GM12891 (cell line): ENCODE results near the gene CCDC69.

Experiments
- DNase-seq: peaks from one replicate; pipeline ENCODE4 v3.0.0; 2011; ENCODE audit warnings: low spot score; ENCODE audit not compliant: insufficient read length
- FAIRE-seq: peaks from 2 replicates; lab custom pipeline; 2011; peaks lifted over from hg19 to GRCh38; lab: Jason Lieb, UNC
- PAX5 ChIP-seq: IDR thresholded peaks from 2 replicates; pipeline ENCODE4 v1.6.1; 2011; ENCODE audit warnings: low read length, moderate library complexity, mild to moderate bottlenecking; ENCODE audit not compliant: insufficient read depth, severe bottlenecking
- POLR2A ChIP-seq: IDR thresholded peaks from 2 replicates; pipeline ENCODE4 v1.6.1; 2011; ENCODE audit warnings: low read depth, low read length, control low read depth
- POLR2AphosphoS5 ChIP-seq: IDR thresholded peaks from 2 replicates; pipeline ENCODE4 v1.6.1; 2011; ENCODE audit warnings: low read depth, low read length, control low read depth
- POU2F2 ChIP-seq: IDR thresholded peaks from 2 replicates; pipeline ENCODE4 v1.6.1; 2011; ENCODE audit warnings: low read depth, mild to moderate bottlenecking, control low read depth, low read length, moderate library complexity
- SPI1 ChIP-seq: IDR thresholded peaks from 2 replicates; pipeline ENCODE4 v1.6.1; 2011; ENCODE audit warnings: low read depth, low read length, control low read depth
- TAF1 ChIP-seq: IDR thresholded peaks from 2 replicates; pipeline ENCODE4 v1.6.1; 2011; ENCODE audit warnings: low read depth, low read length, control low read depth

The CCDC69 gene

DNA sequence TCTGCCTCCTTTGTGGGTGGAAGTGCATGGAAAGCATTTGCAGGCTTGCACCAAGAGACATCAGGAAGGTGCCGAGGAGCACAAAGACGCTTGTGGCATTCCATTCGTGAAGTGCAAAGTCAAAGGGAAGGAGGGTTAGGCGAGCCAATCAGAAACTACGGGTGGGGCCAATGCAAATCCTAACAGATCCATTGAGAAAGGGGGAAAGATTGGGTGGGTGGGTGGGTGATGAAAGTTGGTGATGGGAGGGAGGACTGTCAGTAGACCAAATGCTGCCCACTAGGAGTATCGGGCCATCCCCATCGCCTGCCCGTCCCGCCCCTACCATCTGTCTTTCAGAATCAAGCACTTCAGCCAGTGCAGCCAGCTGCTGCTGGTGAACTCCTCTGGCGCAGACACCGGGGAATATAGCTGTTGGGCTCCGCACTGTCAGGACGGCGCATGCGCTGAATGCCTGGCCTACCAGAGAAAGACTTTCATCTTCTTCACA is 49.2 kb downstream of the CCDC69 start:
- no peak for DNase-seq
- no peak for FAIRE-seq

DNA sequence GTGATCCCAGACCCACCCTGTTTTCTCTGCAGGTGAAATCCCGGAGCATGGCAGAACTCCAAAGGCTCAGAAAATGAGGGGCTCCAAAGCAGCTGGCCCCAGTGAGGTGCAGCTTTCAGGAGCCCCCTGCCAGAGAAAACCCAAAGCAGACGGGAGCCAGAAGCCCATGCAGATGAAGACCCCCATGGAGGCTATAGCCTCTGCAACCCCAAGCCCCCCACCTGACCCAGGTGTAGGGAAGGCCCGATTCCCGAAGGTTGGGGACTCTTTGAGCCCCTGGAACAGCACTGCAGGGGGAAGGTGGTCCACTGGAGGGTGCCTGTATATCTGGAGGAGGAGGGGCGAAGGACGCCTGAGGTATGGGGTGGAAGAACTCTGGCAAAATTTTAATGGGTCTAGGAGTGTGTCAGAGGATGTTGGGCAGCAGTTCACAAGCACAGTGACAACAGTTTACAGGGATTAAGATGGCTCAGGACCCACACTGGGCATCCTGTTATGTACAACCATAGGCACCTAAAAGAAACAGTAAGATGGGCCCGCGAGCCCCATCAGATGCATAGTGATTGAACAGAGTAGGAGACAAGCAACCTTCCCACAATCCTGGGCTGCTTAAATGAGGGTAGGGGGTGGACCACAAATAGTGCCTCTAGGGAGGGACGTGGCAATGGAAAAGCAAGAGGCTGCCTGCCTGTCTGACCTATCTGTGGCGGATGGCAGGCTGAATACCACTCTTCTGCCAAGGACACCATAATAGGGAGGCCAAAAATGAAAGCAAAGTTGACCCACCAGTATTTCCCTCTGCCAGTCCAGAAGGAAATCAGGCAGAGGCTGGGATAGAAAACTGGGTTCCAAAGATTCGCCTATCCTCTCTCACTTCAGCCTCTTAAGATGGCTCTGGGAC is 49.9 kb downstream of the CCDC69 start:
- FAIRE-seq (no peak), DNase-seq (no peak)
- TF ChIP-seq SPI1 (no peak), TAF1 (no peak), PAX5 (no peak), POU2F2 (no peak)

More for the DNA sequence above, 49.2 kb downstream of the CCDC69 start:
- TF ChIP-seq POLR2AphosphoS5 (no peak), TAF1 (no peak), PAX5 (no peak), POU2F2 (no peak), SPI1 (no peak), POLR2A (no peak)

DNA sequence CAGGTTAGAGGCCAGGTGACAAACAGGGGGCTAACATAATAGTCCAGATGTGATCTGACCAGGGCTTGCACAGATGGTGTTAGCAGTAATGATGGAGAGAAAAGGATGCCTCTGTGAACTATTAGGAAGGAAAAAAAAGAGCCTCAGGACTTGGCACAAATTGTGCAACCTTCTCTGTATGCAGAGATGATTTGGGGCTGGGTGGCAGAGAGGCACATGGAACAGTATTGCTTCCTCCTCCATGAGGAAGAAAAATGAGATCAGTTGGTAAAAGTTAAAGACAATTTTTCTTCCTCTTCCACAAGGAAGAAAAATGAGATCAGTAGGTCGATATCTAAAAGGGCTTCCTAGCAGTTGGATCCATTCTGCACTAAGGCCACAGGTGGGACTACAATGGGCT is 52.4 kb downstream of the CCDC69 start:
- no peak for DNase-seq
- TF ChIP-seq POLR2A = no peak

DNA sequence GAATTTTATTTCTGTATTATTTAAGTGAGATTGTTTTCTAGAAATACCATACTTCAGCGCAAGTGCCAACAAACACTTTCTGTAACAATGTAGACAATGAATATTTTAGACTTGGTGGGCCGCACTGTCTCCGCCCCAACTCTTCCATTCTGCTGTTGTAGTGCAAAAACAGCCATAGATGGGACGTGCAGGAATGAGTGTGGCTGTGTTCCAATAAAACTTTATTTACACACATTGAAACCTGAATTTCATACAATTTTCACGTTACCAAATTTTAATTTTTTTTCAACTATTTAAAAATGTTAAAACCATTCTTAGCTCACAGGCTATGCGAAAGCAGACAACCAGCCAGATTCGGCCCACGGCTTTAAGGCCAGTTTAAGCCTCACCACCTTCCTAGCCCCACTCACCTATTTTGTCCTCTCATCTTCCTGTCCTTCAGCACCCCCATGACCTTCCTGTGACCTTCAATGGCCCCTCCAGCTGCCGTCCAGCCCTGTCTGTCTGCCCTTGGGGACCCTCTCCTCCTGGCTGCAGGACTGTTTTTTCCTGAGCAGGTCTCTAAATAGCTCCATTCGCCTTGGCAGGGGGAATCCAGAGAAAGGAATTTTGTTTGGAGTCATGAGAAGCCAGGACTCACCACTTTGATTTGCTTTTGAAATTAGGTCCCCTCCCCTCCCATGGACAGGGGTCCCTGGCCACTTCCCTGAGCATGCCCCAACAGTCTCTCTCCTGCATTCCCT is 55.1 kb downstream of the CCDC69 start:
- TF ChIP-seq TAF1 (no peak), POLR2A (no peak), POU2F2 (no peak), PAX5 (no peak), POLR2AphosphoS5 (no peak), SPI1 (no peak)
- no peak for DNase-seq
- no peak for FAIRE-seq

More for the DNA sequence above, 52.4 kb downstream of the CCDC69 start:
- FAIRE-seq = no peak

DNA sequence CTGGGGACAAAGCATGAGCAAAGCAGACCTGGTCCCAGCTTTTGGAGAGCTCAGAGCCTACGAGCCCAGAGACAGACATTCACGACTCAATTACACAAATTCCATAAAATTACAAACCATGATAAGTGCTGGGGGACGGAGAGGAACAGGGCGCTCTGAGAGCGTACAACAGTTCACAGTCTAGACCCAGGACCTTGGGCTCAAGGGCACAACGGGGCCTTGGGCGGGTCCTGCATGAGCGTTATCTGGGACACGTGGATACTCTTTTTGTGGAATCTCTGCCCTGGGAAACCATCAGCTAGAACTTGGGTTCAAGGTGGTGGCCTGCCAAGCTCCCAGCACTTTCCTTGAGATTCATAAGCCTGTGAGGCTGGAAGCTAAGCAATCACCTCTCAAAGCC is 56.9 kb downstream of the CCDC69 start:
- TF ChIP-seq POLR2A (no peak), POLR2AphosphoS5 (no peak), SPI1 (no peak), POU2F2 (no peak)
- FAIRE-seq (no peak), DNase-seq (no peak)

DNA sequence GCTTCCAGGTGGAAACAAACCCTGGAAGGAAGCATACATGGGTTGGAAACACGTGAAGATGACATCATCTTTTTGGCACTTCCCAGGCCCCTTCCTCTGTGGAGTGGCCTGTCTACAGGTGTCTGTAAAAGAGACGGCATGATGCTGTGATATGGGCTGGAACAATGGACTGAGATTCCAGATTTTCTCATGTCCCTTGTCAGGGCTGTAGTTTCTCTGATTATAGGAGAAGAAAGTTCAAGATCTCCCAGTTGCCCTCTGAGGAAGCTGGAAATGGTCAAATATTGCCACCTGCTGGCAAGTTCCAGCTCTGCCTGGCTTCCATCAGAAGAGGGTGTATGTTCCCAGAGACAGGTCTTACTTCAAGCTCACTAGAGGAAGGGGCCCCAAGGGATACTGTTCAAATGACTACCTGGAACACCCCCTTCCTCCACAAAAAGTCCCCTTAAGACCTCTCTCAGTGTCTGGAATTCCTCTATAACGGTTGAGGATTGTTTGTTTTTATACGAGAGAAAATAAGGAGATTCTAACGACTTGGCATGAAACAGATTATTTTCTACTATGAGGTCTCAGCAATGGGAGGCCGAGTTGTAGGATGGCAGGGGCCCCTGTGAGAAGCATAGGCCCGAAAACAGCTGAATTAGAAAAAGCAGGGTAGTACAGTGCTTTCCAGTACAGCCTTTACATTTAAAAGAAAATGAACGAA is 59.1 kb downstream of the CCDC69 start:
- FAIRE-seq (peak; percentile 67), DNase-seq (peak; percentile 46)

DNA sequence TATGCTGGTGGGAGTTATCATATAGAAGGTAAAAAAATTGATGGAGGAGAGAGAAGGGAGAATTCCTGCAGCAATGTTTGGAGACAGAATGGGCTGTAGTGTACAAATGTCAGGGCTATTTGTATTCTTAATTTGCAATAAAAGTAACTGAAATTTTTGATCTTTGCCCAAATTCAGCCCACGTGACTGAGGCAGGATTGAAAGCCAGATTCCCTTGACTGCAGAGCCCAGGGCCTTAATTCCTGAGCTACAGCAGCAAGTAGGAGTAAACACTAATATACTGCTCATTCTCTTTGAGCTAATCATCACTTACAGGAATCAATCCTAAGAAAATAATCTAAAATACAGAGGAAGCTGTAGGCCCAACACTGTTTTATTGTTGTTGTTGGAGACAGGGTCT is 61.1 kb downstream of the CCDC69 start:
- FAIRE-seq = no peak

More for the DNA sequence above, 59.1 kb downstream of the CCDC69 start:
- no peak for TF ChIP-seq POLR2A
- TF ChIP-seq POU2F2 = 0 out of 2 replicates have a peak, but pooled peaks have one; percentile 28
- TF ChIP-seq PAX5 = no peak

DNA sequence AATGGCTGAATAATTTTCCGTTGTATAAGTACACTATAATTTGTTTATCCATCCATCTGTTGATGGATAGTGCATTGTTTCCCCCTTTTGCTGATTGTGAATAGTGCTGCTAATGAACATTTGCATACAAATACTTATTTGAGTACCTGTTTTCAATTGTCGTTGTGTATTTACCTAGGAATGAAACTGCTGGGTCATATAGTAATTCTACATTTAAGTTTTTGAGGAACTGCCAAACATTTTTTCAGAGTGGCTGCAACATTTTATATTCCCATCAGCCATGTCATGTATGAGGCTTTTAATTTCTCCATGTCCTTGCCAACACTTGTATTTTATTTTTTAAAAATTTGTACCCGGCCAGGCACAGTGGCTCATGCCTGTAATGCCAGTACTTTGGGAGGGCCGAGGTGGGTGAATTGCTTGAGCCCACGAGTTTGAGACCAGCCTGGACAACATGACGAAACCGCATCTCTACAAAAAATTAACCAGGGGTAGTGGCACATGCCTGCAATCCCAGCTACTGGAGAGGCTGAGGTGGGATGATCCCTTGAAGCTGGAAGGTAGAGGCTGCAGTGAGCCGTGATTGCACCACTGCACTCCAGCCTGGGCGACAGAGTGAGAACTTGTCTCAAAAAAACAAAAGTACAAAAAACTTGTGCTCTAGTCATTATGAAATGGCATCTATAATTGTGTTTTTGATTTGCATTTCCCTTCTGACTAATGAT is 64.1 kb downstream of the CCDC69 start:
- FAIRE-seq (peak; percentile 31), DNase-seq (no peak)
- TF ChIP-seq TAF1 (no peak), SPI1 (peak; percentile 86)

More for the DNA sequence above, 61.1 kb downstream of the CCDC69 start:
- TF ChIP-seq POU2F2 = no peak
- DNase-seq = no peak

DNA sequence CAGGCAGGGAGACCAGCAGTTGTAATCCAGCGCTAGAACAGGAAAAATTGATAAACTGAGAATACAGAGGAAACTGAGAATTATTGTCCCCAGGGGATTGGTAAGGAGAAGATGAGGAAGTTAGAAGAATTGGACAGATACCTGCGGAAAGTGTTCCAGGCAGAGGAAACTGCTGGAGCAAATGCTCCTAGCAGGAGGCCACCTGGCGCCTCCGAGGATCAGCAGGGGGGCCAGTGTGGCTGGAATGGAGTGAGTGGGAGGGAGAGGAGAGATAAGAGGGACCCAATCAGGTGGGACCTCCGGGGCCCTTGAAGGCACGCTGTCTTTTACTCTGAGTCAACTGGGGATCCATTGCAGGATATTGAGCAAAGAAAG is 65.6 kb downstream of the CCDC69 start:
- DNase-seq (no peak), FAIRE-seq (peak; percentile 72)
- TF ChIP-seq POLR2AphosphoS5 (0 out of 2 replicates have a peak, but pooled peaks have one; percentile 42), SPI1 (no peak)
